Measurements from ENCODE around the gene ABCC10.

GRCh38 chr6:43454290-43454695 lies 27.0 kb downstream of the ABCC10 start:
- TF ChIP-seq POLR2A (IDR thresholded peaks at IDR 0.05) (no peak), EP300 (IDR thresholded peaks at IDR 0.05) (no peak)
- TF ChIP-seq, protein P1, sequence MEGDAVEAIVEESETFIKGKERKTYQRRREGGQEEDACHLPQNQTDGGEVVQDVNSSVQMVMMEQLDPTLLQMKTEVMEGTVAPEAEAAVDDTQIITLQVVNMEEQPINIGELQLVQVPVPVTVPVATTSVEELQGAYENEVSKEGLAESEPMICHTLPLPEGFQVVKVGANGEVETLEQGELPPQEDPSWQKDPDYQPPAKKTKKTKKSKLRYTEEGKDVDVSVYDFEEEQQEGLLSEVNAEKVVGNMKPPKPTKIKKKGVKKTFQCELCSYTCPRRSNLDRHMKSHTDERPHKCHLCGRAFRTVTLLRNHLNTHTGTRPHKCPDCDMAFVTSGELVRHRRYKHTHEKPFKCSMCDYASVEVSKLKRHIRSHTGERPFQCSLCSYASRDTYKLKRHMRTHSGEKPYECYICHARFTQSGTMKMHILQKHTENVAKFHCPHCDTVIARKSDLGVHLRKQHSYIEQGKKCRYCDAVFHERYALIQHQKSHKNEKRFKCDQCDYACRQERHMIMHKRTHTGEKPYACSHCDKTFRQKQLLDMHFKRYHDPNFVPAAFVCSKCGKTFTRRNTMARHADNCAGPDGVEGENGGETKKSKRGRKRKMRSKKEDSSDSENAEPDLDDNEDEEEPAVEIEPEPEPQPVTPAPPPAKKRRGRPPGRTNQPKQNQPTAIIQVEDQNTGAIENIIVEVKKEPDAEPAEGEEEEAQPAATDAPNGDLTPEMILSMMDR (IDR thresholded peaks at IDR 0.05) = peak; percentile 63 to 83 (median 64)

Measured in ovary (tissue), 3 donors.